GM23338 (cell line): ENCODE data around the gene ANKRD62.

Source experiments
- CTCF ChIP-seq, 2 experiments: fragments of 200-600 bp in 1 of 2; sonication (generic) in 1 of 2; conservative IDR thresholded peaks; 2 replicates each; pipeline versions ENCODE4 v1.5.1 to v1.6.1; 2016 to 2017; ENCODE audit warnings: antibody characterized with exemption in 2 of 2, low read depth in 2 of 2, mild to moderate bottlenecking in 2 of 2, moderate library complexity in 1 of 2
- JUNB ChIP-seq: IDR thresholded peaks from one replicate; pipeline ENCODE4 v1.6.1; 2016; ENCODE audit warnings: antibody characterized with exemption; ENCODE audit not compliant: unreplicated experiment
- TF ChIP-seq, protein P1 (sequence below): IDR thresholded peaks from one replicate; pipeline ENCODE4 v1.6.1; 2018; ENCODE audit warnings: antibody characterized with exemption; ENCODE audit not compliant: unreplicated experiment

GRCh38 chr18:12154361-12154760, 60.7 kb downstream of the ANKRD62 start:
- TF ChIP-seq, protein P1, sequence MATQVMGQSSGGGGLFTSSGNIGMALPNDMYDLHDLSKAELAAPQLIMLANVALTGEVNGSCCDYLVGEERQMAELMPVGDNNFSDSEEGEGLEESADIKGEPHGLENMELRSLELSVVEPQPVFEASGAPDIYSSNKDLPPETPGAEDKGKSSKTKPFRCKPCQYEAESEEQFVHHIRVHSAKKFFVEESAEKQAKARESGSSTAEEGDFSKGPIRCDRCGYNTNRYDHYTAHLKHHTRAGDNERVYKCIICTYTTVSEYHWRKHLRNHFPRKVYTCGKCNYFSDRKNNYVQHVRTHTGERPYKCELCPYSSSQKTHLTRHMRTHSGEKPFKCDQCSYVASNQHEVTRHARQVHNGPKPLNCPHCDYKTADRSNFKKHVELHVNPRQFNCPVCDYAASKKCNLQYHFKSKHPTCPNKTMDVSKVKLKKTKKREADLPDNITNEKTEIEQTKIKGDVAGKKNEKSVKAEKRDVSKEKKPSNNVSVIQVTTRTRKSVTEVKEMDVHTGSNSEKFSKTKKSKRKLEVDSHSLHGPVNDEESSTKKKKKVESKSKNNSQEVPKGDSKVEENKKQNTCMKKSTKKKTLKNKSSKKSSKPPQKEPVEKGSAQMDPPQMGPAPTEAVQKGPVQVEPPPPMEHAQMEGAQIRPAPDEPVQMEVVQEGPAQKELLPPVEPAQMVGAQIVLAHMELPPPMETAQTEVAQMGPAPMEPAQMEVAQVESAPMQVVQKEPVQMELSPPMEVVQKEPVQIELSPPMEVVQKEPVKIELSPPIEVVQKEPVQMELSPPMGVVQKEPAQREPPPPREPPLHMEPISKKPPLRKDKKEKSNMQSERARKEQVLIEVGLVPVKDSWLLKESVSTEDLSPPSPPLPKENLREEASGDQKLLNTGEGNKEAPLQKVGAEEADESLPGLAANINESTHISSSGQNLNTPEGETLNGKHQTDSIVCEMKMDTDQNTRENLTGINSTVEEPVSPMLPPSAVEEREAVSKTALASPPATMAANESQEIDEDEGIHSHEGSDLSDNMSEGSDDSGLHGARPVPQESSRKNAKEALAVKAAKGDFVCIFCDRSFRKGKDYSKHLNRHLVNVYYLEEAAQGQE = no peak
- TF ChIP-seq CTCF (conservative IDR thresholded peaks at IDR 0.05; ENCODE audit: low read depth in 2 of 2) (no peak), JUNB (no peak)
